Activated naive CD8-positive, alpha-beta T cell (primary cell): ENCODE measurements around the gene SRPK1.
A peak's percentile ranks its signal among the peaks of the same experiment; 100 is the strongest.

Experiments
- H3K27ac Mint-ChIP-seq: one replicate; pipeline ENCODE4 v1.8.0; 2021; ENCODE audit warnings: mixed read lengths
- H3K27me3 Mint-ChIP-seq: one replicate; pipeline ENCODE4 v1.8.0; 2021; ENCODE audit warnings: mixed read lengths
- H3K36me3 Mint-ChIP-seq: one replicate; pipeline ENCODE4 v1.8.0; 2021; ENCODE audit warnings: mixed read lengths
- H3K4me1 Mint-ChIP-seq: one replicate; pipeline ENCODE4 v1.8.0; 2021; ENCODE audit warnings: low read depth, mixed read lengths
- H3K4me3 Mint-ChIP-seq: one replicate; pipeline ENCODE4 v1.8.0; 2021; ENCODE audit warnings: mild to moderate bottlenecking, mixed read lengths
- H3K9me3 Mint-ChIP-seq: one replicate; pipeline ENCODE4 v1.8.0; 2021; ENCODE audit warnings: low read depth, mixed read lengths

SRPK1 gene

DNA sequence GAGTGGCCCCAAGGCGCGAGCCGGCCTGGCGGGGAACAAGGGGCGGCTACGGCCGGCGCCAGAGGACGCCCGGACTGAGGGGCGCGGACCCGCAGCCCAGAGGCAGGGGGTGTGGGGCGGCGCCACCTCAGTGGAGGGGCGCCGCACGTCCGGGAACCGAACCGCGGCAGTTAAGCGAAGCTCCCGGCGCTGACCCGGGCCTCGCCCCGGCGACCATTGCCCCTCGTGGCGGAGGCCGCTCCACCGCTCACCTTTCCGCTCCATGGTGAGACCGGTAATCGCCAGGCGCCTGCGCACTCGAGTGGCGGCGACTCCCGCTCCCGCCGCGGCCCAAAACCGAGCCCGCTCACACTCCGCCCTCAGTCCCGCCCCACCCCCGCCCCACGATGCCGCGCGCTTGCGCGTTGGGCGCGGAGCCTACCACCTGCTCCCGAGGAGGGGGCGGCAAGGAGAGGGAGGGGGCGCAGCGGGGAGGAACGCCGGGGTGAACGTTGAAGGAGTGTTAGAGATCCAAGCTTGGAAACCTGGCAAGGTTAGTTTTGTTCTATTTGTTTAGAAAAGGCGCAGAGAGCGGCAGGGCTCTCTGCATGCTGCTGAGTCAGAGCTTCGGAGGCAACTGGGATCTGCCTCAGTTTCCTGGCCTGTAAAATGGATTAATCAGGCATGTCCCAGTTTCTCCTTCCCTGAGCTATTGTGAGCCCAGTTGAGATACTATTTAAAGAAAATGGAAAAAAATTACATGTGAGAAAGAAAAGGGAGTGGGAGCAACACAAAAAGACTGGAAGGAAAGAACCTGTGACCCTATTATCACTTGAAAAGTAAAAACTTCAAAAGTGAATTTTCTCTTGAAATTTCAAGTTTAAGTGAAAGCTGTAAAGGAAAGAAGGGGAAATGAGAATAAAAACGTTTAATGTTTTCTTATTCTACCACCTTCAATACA lies at the start of gene SRPK1:
SRPK1 (minus strand) TSS at position 306 of the 940 bp plus-strand sequence; CDS start at position 264, 42 bp downstream.
- peaks cover 44% of the 10 kb centered on the region for H3K4me1 Mint-ChIP-seq
- H3K27ac Mint-ChIP-seq, result peak within 1 kb of the TSS; percentile 98
- H3K36me3 Mint-ChIP-seq, result peaks cover 21% of the 10 kb centered on the region
- peak within 1 kb of the TSS; percentile 100 for H3K4me3 Mint-ChIP-seq
- H3K27me3 Mint-ChIP-seq, result no peaks in the 10 kb centered on the region
- H3K9me3 Mint-ChIP-seq, result no peaks in the 10 kb centered on the region

DNA sequence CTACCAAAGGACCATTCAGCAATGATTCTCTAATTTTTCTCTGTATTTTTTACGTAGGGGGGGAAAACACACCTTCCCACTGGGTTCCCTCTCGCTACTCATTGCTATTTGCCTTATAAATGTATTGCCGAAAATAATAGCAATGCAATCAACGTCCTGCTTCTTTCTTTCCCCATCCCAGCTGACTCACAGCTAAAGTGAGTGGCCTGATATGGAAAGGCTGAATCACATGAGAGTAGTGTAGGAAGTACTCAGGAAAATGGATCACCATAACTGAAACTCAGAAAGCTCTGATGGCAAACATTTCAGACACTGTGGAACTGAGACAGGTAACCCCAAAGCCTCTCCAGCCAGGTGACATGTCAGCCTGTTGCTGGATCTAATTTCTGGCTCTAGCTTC lies 49.3 kb upstream of the SRPK1 start:
- Mint-ChIP-seq H3K9me3 (no peaks in the 10 kb centered on the region), H3K27me3 (peaks cover 2% of the 10 kb centered on the region), H3K4me3 (no peak overlapping the region), H3K27ac (no peak overlapping the region), H3K36me3 (no peaks in the 10 kb centered on the region), H3K4me1 (no peaks in the 10 kb centered on the region)

DNA sequence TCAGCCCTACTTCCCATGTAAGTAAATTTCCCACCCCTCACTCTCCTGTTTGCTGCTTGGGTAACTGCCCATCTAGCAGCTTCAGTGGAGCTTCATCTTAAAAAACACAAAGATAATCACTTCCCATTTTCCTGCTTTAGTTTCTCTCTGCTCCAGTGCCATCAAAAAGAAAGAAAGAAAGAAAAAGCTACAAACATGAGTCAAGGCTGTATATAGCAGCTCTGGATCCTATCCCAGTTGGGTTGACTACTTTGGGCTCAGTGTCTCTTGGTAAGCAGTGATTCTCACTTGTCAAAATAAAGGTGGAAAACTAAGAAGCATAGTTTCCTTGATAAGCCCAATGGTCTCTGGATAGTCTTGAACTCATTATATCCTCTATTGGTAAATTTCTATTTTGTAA lies 48.7 kb upstream of the SRPK1 start:
- no peaks in the 10 kb centered on the region for H3K4me1 Mint-ChIP-seq
- H3K4me3 Mint-ChIP-seq, result no peak overlapping the region
- H3K27me3 Mint-ChIP-seq, result peaks cover 2% of the 10 kb centered on the region
- H3K27ac Mint-ChIP-seq, result no peak overlapping the region
- no peaks in the 10 kb centered on the region for H3K36me3 Mint-ChIP-seq
- no peaks in the 10 kb centered on the region for H3K9me3 Mint-ChIP-seq

DNA sequence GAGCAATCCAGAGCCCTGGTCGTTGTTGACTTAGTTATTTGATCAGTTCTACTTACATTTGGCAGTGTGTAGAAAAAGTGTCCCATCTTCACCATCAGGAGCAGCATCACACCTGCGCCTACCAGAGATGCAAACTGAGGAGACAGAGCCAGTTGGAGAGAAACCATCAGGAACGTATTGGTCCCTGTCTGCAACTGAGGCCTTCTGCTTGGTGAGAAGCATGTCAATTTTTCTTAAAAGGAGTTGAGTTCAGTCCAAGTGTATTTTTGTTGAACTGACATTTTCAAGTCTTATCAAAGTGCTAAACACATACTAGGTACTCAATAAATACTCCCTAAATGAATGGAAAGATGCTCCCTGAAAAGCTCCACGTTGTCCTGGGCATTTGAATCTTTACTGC lies 47.9 kb upstream of the SRPK1 start:
- Mint-ChIP-seq H3K27ac (no peak overlapping the region), H3K36me3 (no peaks in the 10 kb centered on the region), H3K4me3 (no peak overlapping the region)

DNA sequence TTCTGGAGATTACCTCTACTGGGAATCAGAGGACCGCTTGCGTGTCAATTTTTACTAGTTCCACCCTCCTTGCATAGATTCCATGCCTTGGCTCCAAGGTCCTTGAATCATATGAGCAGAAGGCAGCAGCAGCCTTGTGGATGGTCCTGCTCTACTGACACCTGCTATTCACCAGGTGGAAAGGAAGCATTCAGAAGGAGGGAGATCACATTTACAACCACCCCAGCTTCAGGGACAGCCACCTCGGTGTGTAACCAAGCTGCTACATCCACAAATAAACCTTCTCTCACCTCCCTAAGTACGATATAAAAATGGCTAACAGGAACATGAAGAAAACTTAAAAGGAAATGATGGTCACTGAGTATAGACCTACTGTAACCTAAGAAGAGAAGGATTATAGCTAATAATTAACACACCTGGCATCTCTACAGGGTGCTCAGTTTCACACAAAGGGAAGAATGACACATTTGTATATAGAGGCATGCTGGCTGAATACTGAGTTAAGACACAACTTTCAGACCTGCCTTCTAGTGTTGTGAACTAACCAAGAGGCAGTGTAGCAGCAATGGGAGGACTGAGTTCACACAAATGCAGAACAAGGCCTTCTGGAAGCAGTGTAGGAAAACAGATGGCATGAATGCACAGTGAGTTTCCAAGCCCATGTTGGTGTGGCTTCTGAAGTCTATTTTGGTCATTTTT lies 46.3 kb upstream of the SRPK1 start:
- H3K36me3 Mint-ChIP-seq, result no peaks in the 10 kb centered on the region
- H3K27ac Mint-ChIP-seq, result no peak overlapping the region
- no peaks in the 10 kb centered on the region for H3K9me3 Mint-ChIP-seq
- H3K4me3 Mint-ChIP-seq, result no peak overlapping the region
- H3K4me1 Mint-ChIP-seq, result no peaks in the 10 kb centered on the region
- H3K27me3 Mint-ChIP-seq, result peaks cover 2% of the 10 kb centered on the region

More for the DNA sequence above, 47.9 kb upstream of the SRPK1 start:
- Mint-ChIP-seq H3K9me3 (no peaks in the 10 kb centered on the region), H3K27me3 (peaks cover 2% of the 10 kb centered on the region), H3K4me1 (no peaks in the 10 kb centered on the region)

DNA sequence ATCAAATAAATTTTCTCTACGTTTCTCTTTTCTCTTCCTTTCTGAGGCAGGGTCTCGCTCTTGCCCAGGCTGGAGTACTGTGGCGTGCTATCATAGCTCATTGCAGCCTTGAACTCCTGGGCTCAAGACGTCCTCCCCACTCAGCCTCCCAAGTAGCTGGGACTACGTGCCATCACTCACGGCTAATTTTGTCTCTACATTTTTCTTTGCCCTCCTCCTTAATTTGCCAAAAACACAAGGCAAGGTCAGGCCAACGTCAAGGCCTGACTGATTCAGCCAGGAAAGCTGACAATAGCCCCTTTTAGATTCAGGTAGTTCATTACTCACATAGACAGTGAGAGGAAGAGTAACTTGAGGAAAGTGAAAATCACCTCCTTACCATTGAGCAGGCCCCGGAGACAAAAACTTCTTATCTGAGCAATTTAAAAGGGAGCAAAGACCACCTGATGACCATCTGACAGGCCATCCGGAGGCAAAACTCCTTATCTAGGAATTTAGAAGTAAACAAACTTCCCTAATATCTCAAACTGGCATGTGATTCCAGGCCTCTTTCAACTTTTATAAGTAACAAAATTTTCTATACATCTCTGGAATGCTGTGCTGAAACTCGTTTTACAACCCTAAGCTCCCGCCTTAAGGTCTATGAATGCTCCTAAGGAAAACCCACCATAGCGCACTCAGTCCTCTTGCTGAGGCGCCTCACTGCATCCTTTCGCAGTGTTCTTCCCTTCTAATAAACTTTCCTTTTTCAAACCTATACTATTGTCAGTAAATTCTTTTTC lies 42.1 kb upstream of the SRPK1 start:
- no peaks in the 10 kb centered on the region for H3K4me1 Mint-ChIP-seq
- peaks cover 18% of the 10 kb centered on the region for H3K27me3 Mint-ChIP-seq
- no peak overlapping the region for H3K27ac Mint-ChIP-seq
- no peaks in the 10 kb centered on the region for H3K9me3 Mint-ChIP-seq
- H3K4me3 Mint-ChIP-seq, result no peak overlapping the region
- no peaks in the 10 kb centered on the region for H3K36me3 Mint-ChIP-seq

DNA sequence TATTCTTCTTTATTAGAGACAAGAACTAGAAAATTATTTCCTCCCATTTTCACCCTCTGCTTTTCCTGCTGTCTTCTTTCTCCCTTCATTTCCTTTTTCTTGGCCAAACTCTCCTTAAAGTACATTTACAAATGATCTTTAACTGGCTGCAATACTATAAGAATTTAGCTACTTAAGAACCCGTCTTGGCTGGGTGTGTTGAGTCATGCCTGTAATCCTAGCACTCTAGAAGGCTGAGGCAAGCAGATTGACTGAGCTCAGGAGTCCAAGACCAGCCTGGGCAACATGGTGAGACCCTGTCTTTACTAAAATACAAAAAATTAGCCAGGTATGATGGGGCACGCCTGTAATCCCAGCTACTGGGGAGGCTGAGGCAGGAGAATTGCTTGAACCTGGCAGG lies 39.3 kb upstream of the SRPK1 start:
- no peak overlapping the region for H3K4me3 Mint-ChIP-seq
- peaks cover 19% of the 10 kb centered on the region for H3K27me3 Mint-ChIP-seq
- no peak overlapping the region for H3K27ac Mint-ChIP-seq
- H3K36me3 Mint-ChIP-seq, result no peaks in the 10 kb centered on the region
- no peaks in the 10 kb centered on the region for H3K4me1 Mint-ChIP-seq
- no peaks in the 10 kb centered on the region for H3K9me3 Mint-ChIP-seq

DNA sequence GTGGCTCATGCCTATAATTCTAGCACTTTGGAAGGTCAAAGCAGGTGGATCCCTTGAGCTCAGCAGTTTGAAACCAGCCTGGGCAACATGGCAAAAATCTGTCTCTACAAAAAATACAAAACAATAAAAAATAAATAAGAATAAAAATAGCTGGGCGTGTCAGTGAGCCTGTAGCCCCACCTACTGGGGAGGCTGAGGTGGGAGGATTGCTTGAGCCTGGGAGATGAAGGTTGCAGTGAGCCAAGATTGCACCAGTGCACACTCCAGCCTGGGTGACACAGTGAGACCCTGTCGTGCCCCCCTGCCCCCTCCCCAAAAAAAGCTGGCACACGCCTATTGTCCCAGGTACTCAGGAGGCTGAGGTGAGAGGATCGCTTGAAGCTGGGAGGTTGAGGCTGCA lies 35.1 kb upstream of the SRPK1 start:
- Mint-ChIP-seq H3K36me3 (peaks cover 2% of the 10 kb centered on the region), H3K4me3 (no peak overlapping the region), H3K27me3 (peaks cover 15% of the 10 kb centered on the region), H3K4me1 (peaks cover 6% of the 10 kb centered on the region), H3K27ac (no peak overlapping the region), H3K9me3 (no peaks in the 10 kb centered on the region)

DNA sequence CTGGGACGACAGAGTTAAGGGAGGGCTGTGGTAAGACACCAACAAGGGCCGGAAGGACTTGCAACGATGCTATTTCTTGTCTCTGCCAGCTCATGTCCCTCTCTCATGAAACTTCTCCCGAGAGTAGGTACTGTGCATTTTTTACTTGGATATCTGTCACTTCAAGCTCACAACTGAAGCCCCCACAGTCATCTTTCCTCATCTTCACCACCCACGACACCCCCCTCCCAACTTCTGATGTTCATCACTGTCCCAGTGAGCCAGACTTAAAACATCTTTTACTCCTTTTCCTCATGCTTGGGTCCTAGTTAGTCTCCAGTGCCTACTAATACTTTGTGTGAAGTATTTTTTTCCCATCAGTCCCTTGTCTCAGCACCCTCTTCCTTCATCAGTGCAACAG lies 34.6 kb upstream of the SRPK1 start:
- peaks cover 2% of the 10 kb centered on the region for H3K36me3 Mint-ChIP-seq
- peaks cover 6% of the 10 kb centered on the region for H3K4me1 Mint-ChIP-seq
- H3K27me3 Mint-ChIP-seq, result peaks cover 13% of the 10 kb centered on the region
- no peak overlapping the region for H3K27ac Mint-ChIP-seq
- H3K4me3 Mint-ChIP-seq, result no peak overlapping the region
- H3K9me3 Mint-ChIP-seq, result no peaks in the 10 kb centered on the region

DNA sequence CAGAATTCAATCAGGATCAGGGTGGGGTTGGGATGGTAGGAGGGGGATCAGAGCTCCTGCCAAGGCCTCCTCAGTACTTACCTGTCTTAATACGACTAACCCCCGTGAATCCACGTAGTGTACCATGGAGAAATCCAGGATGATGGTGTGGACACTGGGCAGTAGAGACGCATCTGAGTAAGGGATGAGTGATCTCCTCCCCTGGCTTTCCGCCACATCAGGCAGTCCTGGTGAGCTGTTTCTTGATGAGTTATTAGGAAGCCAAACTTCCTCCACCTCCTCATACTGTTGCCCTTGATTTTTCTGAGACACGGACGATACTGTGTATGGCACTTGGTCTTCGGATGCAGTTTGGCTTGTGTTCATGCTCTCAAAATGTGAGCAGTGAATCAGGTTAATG lies 34.2 kb upstream of the SRPK1 start:
- H3K4me1 Mint-ChIP-seq, result peaks cover 6% of the 10 kb centered on the region
- no peak overlapping the region for H3K27ac Mint-ChIP-seq
- H3K9me3 Mint-ChIP-seq, result no peaks in the 10 kb centered on the region
- H3K36me3 Mint-ChIP-seq, result peaks cover 2% of the 10 kb centered on the region
- peaks cover 10% of the 10 kb centered on the region for H3K27me3 Mint-ChIP-seq
- H3K4me3 Mint-ChIP-seq, result no peak overlapping the region

DNA sequence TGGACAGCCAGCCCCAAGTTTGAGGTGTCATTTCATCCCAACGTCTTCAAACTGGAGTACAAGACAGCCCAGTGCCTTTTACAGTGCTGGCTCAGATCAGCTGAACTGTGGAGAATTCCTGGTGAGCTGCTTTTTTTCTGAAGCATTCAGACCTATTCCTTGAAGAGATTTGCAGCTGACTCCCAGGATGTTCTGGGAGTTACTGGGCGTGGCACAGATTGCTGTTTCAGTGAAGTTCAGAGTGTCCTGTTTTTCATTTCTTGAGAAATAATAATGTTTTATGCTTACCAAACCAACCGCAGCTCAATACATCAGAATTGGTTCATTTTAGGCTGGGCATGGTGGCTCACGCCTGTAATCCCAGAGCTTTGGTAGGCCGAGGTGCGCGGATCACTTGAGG lies 33.4 kb upstream of the SRPK1 start:
- Mint-ChIP-seq H3K4me1 (peaks cover 6% of the 10 kb centered on the region), H3K9me3 (no peaks in the 10 kb centered on the region), H3K4me3 (no peak overlapping the region), H3K36me3 (peaks cover 2% of the 10 kb centered on the region), H3K27me3 (peaks cover 8% of the 10 kb centered on the region), H3K27ac (no peak overlapping the region)

DNA sequence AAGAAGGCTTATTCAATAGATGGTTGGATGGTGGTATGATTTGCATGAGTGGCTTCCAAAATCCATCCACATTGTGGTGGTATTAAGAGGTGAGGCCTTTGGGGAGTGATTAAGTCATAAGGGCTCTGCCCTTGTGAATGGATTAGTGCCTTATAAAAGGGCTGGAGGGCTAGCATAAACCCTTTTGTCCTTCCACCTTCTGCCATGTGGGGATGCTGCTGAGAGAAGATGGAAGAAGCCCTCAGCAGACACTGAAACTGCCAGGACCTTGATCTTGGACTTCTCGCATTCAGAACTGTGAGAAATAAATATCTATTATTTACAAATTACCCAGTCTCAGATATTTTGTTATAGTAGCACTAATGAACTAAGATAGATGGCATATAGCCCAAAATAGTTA lies 27.8 kb upstream of the SRPK1 start:
- Mint-ChIP-seq H3K27me3 (no peaks in the 10 kb centered on the region), H3K4me3 (no peak overlapping the region), H3K9me3 (no peaks in the 10 kb centered on the region), H3K36me3 (peaks cover 2% of the 10 kb centered on the region), H3K4me1 (peaks cover 6% of the 10 kb centered on the region), H3K27ac (no peak overlapping the region)

DNA sequence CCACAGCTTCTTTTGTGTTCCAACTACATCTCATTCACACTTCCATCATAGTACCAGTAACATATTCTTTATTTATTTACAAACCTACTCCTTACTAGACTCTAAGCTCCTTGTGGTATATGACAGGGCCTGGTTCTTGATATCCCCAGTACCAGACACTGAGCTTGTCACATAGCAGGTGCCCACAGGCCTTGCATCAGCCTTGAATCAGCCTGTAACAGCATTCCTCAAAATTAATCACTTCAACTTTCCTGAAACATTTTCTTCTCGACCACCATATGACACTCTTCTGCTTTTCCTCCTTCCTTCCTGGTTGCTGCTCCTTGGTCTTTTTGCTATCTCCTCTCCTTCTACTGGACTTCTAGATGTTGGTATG lies 24.7 kb upstream of the SRPK1 start:
- Mint-ChIP-seq H3K4me1 (no peaks in the 10 kb centered on the region), H3K9me3 (peaks cover 4% of the 10 kb centered on the region), H3K27ac (no peak overlapping the region), H3K4me3 (no peak overlapping the region), H3K36me3 (peaks cover 7% of the 10 kb centered on the region), H3K27me3 (peaks cover 2% of the 10 kb centered on the region)

DNA sequence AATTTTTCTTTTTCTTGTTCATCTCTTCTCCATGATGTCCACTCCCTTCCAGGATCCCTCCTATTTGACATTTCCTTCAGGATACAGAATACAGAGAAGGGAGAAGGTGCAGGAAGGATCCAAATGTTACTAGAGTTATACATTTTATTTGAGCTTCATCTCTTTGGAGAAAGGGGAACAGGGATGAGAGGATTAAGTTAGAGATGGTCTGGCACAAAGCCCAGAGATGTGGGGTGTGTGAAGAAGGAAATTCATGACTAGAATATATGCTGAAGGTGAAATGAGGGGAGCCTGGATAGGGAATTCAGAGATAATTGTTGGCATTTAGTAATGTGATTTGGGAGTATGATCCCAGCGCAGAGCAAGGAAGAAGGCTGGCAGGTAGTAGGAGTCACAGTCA lies 22.5 kb upstream of the SRPK1 start:
- peaks cover 7% of the 10 kb centered on the region for H3K36me3 Mint-ChIP-seq
- H3K27ac Mint-ChIP-seq, result no peak overlapping the region
- H3K4me3 Mint-ChIP-seq, result no peak overlapping the region
- peaks cover 4% of the 10 kb centered on the region for H3K9me3 Mint-ChIP-seq
- H3K4me1 Mint-ChIP-seq, result no peaks in the 10 kb centered on the region
- peaks cover 2% of the 10 kb centered on the region for H3K27me3 Mint-ChIP-seq

DNA sequence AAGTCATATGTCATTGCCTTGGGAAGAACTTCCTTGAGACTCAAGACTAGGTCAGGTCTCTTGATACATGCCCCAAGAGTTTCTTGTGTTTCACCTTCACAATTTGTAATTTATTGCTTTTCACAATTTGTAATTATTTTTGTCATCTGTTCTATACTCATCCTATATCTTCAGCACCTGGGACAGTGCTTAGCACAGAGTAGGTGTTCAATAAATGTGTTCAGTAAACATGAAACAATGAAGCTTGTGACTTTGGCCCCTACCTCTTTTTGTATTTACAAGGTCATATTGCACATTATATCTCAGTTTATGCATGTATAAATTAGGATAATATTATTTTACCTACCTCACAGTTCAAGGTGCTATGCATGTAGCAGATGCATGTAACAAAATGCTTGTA lies 21.5 kb upstream of the SRPK1 start:
- no peak overlapping the region for H3K27ac Mint-ChIP-seq
- no peaks in the 10 kb centered on the region for H3K4me1 Mint-ChIP-seq
- H3K4me3 Mint-ChIP-seq, result no peak overlapping the region
- H3K36me3 Mint-ChIP-seq, result peaks cover 7% of the 10 kb centered on the region
- peaks cover 4% of the 10 kb centered on the region for H3K9me3 Mint-ChIP-seq
- peaks cover 2% of the 10 kb centered on the region for H3K27me3 Mint-ChIP-seq
